Adrenal gland (tissue), 5 donors: Measurements from ENCODE around the gene DYNLT2.

ENCODE experiments used
- POLR2A ChIP-seq, 2 donors: fragments of 450-650 bp; IDR thresholded peaks; one replicate each; pipeline ENCODE4 v1.6.1; 2017; ENCODE audit warnings: antibody characterized with exemption in 2 of 2, mild to moderate bottlenecking in 2 of 2, moderate library complexity in 1 of 2
- TF ChIP-seq, protein P1 (sequence below), 6 experiments: fragments of 450-650 bp in 4 of 6; fragments of 200-600 bp in 2 of 6; sonication (generic) in 1 of 6; IDR thresholded peaks; 1 replicate in 5 of 6; 2 replicates in 1 of 6; pipeline versions ENCODE4 v1.5.1 to v1.8.0; 2016 to 2021; ENCODE audit warnings: antibody characterized with exemption in 6 of 6, mild to moderate bottlenecking in 2 of 6, moderate library complexity in 1 of 6
- donor health status: DM: no; HTN: no; CAD: no.

- TF ChIP-seq, protein P1, sequence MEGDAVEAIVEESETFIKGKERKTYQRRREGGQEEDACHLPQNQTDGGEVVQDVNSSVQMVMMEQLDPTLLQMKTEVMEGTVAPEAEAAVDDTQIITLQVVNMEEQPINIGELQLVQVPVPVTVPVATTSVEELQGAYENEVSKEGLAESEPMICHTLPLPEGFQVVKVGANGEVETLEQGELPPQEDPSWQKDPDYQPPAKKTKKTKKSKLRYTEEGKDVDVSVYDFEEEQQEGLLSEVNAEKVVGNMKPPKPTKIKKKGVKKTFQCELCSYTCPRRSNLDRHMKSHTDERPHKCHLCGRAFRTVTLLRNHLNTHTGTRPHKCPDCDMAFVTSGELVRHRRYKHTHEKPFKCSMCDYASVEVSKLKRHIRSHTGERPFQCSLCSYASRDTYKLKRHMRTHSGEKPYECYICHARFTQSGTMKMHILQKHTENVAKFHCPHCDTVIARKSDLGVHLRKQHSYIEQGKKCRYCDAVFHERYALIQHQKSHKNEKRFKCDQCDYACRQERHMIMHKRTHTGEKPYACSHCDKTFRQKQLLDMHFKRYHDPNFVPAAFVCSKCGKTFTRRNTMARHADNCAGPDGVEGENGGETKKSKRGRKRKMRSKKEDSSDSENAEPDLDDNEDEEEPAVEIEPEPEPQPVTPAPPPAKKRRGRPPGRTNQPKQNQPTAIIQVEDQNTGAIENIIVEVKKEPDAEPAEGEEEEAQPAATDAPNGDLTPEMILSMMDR (IDR thresholded peaks at IDR 0.05): no peak
- no peak for TF ChIP-seq POLR2A (IDR thresholded peaks at IDR 0.05)
Measured at GRCh38 chr6:169714178-169714577, 37.2 kb downstream of the DYNLT2 start.
